NCI-H2029 treated with DMSO at 0.1 percent for 48 hours (cell line): ENCODE data around the gene CLDN15.
"Not testable (repeated sequence)": the region's sequence is repeated elsewhere in the genome, so short reads cannot be mapped to it uniquely, and the experiment has no call there.

Source experiments
- DNase-seq: peaks from one replicate; lab custom pipeline; 2025; lab: John Stamatoyannopoulos, UW

Gene CLDN15

GRCh38 chr7:101222275-101222830, 15.2 kb downstream of the CLDN15 start:
- no peak for DNase-seq

- DNase-seq: no peak
Measured at GRCh38 chr7:101220295-101220694, 17.3 kb downstream of the CLDN15 start.

GRCh38 chr7:101218236-101219125, 19.1 kb downstream of the CLDN15 start:
- no peak for DNase-seq

- DNase-seq: peak; percentile 97
Measured at GRCh38 chr7:101217388-101218235, 20.0 kb downstream of the CLDN15 start, which contains the start of the genes PLOD3 and ZNHIT1. TSS of gene PLOD3 (minus strand) at chr7:101217581. CDS start at chr7:101217274, 307 bp downstream. TSS of gene ZNHIT1 (plus strand) at chr7:101218165. CDS start at chr7:101218196, 31 bp downstream.

- DNase-seq: no peak
Measured at GRCh38 chr7:101216860-101217387, 20.7 kb downstream of the CLDN15 start.

GRCh38 chr7:101216001-101216859, 21.4 kb downstream of the CLDN15 start:
- DNase-seq: no peak

GRCh38 chr7:101212014-101212413, 25.6 kb downstream of the CLDN15 start:
- no peak for DNase-seq

- DNase-seq: no peak
Measured at GRCh38 chr7:101211501-101211900, 26.1 kb downstream of the CLDN15 start.

- DNase-seq: no peak
Measured at GRCh38 chr7:101210143-101210542, 27.5 kb downstream of the CLDN15 start.

- no peak for DNase-seq
Measured at GRCh38 chr7:101208794-101209193, 28.8 kb downstream of the CLDN15 start.

- DNase-seq: no peak
Measured at GRCh38 chr7:101207459-101207858, 30.1 kb downstream of the CLDN15 start.

GRCh38 chr7:101206665-101207042, 30.9 kb downstream of the CLDN15 start:
- no peak for DNase-seq

GRCh38 chr7:101205901-101206664, 31.5 kb downstream of the CLDN15 start:
- no peak for DNase-seq

GRCh38 chr7:101203740-101204738, 33.6 kb downstream of the CLDN15 start:
- not testable (repeated sequence) for DNase-seq

- DNase-seq: no peak
Measured at GRCh38 chr7:101202603-101202918, 35.0 kb downstream of the CLDN15 start.

GRCh38 chr7:101201695-101202602, 35.7 kb downstream of the CLDN15 start:
- DNase-seq: no peak

GRCh38 chr7:101200862-101201599, 36.6 kb downstream of the CLDN15 start, which contains the start of gene MOGAT3:
TSS of gene MOGAT3 (minus strand) at chr7:101201036. CDS start at chr7:101200854, 182 bp downstream.
- DNase-seq: no peak
